Hematopoietic multipotent progenitor cell treated with erythropoietin and hydrocortisone succinate and interleukin-3 and kit ligand, for 8 days (in vitro differentiated cells): ENCODE results near the gene TUBGCP2.

ENCODE experiments used
- DNase-seq: peaks from one replicate; pipeline ENCODE4 v3.0.0-alpha.2; 2015

Gene TUBGCP2

GRCh38 chr10:133308421-133309099, at the start of gene TUBGCP2, which contains the start of gene ZNF511:
TUBGCP2 (minus strand) TSS chr10:133308872; CDS start chr10:133302941, 5,931 bp downstream.
ZNF511 (plus strand) TSS chr10:133308914; CDS start chr10:133308944, 30 bp downstream.
- DNase-seq: peak; percentile 83

- DNase-seq: peak; percentile 32
Measured at GRCh38 chr10:133357285-133358161, 48.9 kb upstream of the TUBGCP2 start, which contains the start of gene FUOM. FUOM (minus strand) TSS chr10:133358019; CDS start chr10:133358007, 12 bp downstream.

DNA sequence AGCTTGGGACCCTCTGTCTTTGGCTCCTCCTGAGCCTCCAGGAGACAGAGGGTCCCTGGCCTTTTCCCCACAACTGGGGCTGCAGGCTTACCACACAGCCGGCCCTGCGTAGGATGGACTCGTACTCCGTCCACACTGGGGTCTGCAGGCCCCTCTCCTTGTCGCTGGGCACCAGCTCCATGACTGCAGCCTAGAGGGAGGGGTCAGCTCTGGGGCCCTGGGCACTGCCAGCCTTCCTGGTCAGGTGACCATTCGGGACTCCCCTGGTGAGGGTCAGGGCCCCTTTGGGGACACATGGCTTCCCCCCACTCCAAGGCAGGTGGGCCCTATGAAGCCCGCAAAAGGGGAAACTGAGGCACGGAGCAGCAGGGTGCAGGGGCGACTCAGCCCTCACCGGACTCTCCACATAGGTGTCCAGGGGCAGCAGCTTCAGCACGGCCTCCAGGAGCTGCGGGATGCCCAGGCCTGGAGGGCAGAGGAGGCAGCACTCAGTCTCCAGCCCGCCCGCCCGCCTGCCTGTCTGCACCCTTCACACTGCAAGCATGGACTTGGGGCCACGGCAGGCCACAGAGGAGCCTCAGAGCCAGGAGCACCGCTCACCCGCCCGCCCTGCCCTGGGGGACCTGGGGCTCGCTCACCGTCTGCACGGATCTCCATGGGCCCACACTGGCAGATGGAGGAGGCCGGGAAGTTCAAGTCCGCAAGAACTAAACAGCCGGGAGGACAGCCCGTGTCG, 48.0 kb upstream of the TUBGCP2 start:
- no peak for DNase-seq

- DNase-seq: no peak
Measured at GRCh38 chr10:133355991-133356390, 47.3 kb upstream of the TUBGCP2 start.

DNA sequence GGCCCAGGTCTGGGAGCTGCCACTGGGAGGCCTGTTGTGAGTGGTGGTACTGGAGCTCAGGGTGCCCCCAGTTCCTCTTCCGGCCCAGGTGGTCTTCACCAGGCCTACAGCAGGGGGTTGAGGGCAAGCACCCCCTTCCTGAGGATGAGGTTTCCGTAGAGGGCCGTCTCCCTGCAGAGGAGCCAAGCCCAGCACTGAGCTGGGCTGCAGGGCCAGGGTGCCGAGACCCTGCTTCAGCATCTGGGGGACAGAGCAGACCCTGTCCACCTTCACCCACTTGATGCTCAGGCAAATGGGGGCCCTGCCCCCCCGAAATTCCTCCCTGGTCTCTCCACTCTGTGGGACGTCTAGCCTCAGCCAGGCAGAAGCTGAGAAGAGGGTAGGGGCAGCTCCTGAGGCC, 46.6 kb upstream of the TUBGCP2 start:
- DNase-seq: no peak

DNA sequence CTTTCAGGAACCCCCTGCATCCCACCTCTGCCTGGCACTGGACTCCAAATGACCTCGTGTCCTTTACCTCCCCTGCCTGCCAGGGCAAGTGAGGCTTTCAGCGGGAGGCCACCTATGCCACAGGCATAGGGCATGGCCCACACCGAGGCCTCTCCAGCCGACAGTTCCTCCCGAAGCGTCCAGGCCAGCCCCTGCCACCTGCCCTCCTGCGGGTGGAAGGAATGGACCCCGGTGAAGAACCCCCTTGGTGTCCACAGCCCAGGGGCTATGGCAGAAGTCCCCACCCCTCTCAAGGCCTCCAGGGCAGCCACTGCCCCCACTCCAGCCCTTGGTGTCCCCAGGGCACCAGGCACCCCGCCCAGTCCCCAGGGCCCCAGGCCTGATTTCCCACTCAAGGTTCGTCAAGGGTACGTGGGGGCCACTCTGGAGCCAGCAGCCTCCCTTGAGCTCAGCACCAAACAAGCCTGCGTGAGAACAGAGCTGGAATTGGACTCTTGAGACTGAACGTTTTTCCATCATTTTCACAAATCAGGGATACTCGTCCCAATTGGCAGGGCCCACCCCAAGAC, 46.1 kb upstream of the TUBGCP2 start:
- no peak for DNase-seq

GRCh38 chr10:133353988-133354605, 45.4 kb upstream of the TUBGCP2 start:
- DNase-seq: no peak

GRCh38 chr10:133353202-133353959, 44.7 kb upstream of the TUBGCP2 start:
- no peak for DNase-seq

DNA sequence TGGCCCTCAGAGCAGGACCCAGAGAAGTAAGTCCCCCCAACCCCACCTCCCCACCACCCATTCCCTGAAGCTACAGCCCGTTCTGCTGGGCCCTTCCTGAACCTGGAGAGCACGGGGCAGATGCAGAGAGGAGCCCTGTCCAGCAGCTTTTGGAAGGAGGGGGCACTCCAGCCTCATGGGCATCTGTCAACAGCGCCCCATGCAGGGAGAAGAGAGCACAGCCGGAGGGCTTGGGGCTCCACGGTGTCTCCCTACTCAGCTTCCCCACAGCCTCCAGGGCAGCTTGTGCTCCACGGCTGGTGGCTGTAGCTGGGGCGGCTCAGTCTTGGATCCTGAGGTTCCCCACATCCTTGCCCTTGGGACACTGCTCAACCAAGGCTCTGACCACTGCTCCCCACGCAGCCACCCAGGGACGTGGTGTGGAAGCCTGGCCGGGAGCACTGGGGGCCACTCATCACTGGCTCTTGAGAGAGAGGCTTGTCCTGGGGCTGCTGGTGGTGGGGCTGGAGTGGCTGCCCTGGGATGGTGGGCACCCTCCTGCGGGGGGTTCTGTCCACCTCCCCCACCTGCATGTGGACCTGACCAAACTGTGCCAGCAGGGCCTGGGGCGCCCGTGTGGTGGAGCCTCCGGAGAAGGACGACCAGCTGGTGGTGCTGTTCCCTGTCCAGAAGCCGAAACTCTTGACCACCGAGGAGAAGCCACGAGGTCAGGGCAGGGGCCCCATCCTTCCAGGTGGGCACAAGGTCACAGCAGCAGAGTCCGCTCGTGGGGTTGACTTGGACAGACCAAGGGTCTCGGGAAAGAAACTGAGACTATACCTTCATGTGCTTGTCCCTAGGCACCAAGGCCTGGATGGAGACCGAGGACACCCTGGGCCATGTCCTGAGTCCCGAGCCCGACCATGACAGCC, 43.0 kb upstream of the TUBGCP2 start:
- no peak for DNase-seq

- no peak for DNase-seq
Measured at GRCh38 chr10:133350950-133351329, 42.3 kb upstream of the TUBGCP2 start.

GRCh38 chr10:133350283-133350949, 41.7 kb upstream of the TUBGCP2 start:
- DNase-seq: no peak

DNA sequence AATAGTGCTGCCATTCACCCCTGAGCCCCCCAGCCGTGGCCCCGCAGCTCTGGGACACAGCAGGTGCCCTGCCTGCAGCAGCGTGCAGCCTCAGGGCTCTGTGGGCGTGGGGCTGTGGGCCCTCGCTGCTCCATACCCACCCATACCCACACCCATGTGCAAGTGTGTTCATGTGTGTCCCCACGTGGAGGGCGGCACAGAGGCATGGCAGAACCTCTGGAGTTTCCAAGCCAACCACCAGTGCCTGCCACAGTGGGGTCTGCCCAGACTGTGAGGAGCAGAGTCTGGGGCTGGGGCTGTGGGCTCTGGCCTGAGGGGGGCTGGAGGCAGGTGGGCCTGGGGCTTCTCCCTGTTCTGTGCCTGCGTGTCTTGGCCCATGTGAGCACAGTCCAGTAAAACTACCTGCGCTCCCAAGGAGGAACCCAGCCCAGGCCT, 40.9 kb upstream of the TUBGCP2 start:
- no peak for DNase-seq

DNA sequence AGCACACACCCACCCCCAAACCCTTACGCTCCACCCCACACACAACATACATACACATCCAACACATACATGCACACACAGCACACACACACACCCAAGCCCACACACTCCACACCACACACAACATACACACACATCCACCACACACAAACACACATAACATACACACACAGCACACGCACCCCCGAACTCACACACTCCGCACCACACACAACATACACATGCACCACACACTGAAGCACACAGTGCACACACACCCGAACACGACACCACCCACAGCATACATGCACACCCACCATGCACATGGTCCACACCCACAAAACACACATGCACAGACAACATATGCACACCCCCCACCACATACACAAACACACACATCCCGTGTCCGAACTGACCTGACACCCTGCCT, 40.5 kb upstream of the TUBGCP2 start:
- no peak for DNase-seq

DNA sequence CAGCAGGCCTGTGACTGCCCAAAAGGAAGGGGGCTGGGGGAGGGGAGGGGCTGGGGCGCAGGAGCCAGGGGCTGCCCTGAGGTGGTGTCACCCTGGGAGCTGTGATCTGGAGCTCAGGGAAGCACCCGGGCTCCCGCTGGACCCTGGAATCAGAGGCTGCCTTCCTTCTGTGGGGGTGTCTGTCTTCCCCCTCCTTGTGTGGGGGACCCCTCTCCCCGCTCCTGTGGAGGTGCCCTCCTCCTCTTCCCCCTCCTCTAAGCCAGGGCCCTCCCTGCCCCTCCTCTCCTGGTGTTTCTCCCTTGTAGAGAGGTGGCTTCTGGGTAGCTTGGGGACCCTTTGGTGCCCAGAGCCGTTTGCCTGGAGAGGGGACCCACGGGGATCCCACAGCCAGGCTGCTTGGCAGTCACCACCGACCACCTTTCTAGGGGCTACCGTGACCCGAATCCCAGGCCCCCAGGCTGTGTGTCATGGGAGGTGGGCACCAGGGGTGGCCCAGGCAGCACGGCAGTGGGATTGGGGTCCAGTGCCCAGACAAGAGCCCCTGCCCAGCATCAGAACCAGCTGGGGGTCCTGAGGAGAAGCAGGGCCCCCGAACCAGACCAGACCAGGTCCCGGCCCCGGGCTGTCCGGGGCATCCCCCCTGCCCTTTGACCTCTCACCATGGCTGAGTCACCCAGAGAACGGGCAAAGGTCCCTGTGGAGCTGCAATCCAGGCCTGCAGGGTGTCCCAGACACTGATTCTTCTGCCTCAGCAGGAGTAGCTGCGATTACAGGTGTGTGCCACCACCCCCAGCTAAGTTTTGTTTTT, 39.2 kb upstream of the TUBGCP2 start:
- DNase-seq: no peak

- no peak for DNase-seq
Measured at GRCh38 chr10:133346413-133346812, 37.7 kb upstream of the TUBGCP2 start.

DNA sequence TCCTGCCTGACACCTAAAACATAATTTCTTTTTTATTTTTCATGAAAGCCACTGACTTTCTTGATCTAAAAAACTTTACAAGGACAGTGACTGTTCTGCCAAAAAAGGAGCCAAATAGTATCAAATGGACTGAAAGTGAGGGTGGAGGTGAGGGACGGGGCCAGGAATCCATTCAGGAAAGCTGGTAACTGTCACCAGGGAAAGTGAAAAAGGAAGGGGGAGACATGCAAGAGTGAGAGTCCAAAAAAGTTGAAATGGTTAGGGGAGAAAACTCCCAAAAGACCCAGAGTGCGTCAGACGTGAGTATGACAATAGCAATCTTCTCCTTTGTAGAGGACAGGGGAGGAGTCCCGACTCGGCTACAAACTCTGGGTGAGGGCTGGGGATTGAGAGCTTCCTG, 35.6 kb upstream of the TUBGCP2 start:
- no peak for DNase-seq

GRCh38 chr10:133343558-133343957, 34.9 kb upstream of the TUBGCP2 start:
- DNase-seq: no peak

GRCh38 chr10:133342942-133343341, 34.3 kb upstream of the TUBGCP2 start:
- DNase-seq: no peak

GRCh38 chr10:133341983-133342382, 33.3 kb upstream of the TUBGCP2 start:
- no peak for DNase-seq
